Measurements from ENCODE around the gene ARHGAP26.
"Not testable (repeated sequence)": the region's sequence is repeated elsewhere in the genome, so short reads cannot be mapped to it uniquely, and the experiment has no call there.

ARHGAP26 gene

GRCh38 chr5:143085319-143085917, 315.2 kb downstream of the ARHGAP26 start:
- no peak for DNase-seq (ENCODE audit: low spot score)

- no peak for DNase-seq (ENCODE audit: low spot score)
Measured at GRCh38 chr5:143086546-143086907, 316.4 kb downstream of the ARHGAP26 start.

- no peak for DNase-seq (ENCODE audit: low spot score)
Measured at GRCh38 chr5:143086908-143087637, 316.9 kb downstream of the ARHGAP26 start.

GRCh38 chr5:143088702-143089101, 318.5 kb downstream of the ARHGAP26 start:
- not testable (repeated sequence) for DNase-seq (ENCODE audit: low spot score)

GRCh38 chr5:143090044-143090443, 319.9 kb downstream of the ARHGAP26 start:
- not testable (repeated sequence) for DNase-seq (ENCODE audit: low spot score)

- not testable (repeated sequence) for DNase-seq (ENCODE audit: low spot score)
Measured at GRCh38 chr5:143092711-143093451, 322.7 kb downstream of the ARHGAP26 start.

GRCh38 chr5:143093452-143094086, 323.4 kb downstream of the ARHGAP26 start:
- no peak for DNase-seq (ENCODE audit: low spot score)

- no peak for DNase-seq (ENCODE audit: low spot score)
Measured at GRCh38 chr5:143094087-143094521, 323.9 kb downstream of the ARHGAP26 start.

- not testable (repeated sequence) for DNase-seq (ENCODE audit: low spot score)
Measured at GRCh38 chr5:143094608-143095007, 324.4 kb downstream of the ARHGAP26 start.

GRCh38 chr5:143101121-143101520, 330.9 kb downstream of the ARHGAP26 start:
- DNase-seq (ENCODE audit: low spot score): no peak

- DNase-seq (ENCODE audit: low spot score): no peak
Measured at GRCh38 chr5:143101725-143102386, 331.7 kb downstream of the ARHGAP26 start.

GRCh38 chr5:143102411-143102810, 332.2 kb downstream of the ARHGAP26 start:
- DNase-seq (ENCODE audit: low spot score): no peak

GRCh38 chr5:143105216-143105905, 335.2 kb downstream of the ARHGAP26 start:
- no peak for DNase-seq (ENCODE audit: low spot score)

- DNase-seq (ENCODE audit: low spot score): no peak
Measured at GRCh38 chr5:143106174-143106573, 336.0 kb downstream of the ARHGAP26 start.

GRCh38 chr5:143108498-143109128, 338.4 kb downstream of the ARHGAP26 start:
- DNase-seq (ENCODE audit: low spot score): no peak

- DNase-seq (ENCODE audit: low spot score): no peak
Measured at GRCh38 chr5:143110591-143110990, 340.4 kb downstream of the ARHGAP26 start.

- DNase-seq (ENCODE audit: low spot score): no peak
Measured at GRCh38 chr5:143111799-143112198, 341.6 kb downstream of the ARHGAP26 start.

GRCh38 chr5:143113461-143113860, 343.3 kb downstream of the ARHGAP26 start:
- no peak for DNase-seq (ENCODE audit: low spot score)

GRCh38 chr5:143114481-143114880, 344.3 kb downstream of the ARHGAP26 start:
- DNase-seq (ENCODE audit: low spot score): no peak

- no peak for DNase-seq (ENCODE audit: low spot score)
Measured at GRCh38 chr5:143115381-143115780, 345.2 kb downstream of the ARHGAP26 start.

- DNase-seq (ENCODE audit: low spot score): no peak
Measured at GRCh38 chr5:143116814-143117213, 346.6 kb downstream of the ARHGAP26 start.

Measured in hematopoietic multipotent progenitor cell treated with erythropoietin and hydrocortisone succinate and interleukin-3 and kit ligand, for 17 days (in vitro differentiated cells).